Measurements from ENCODE around the gene IL17C. TPM values are rescaled to one million over a fixed set of nuclear protein-coding genes. Genes with fewer than 3 reads are reported as not detected.
"Not testable (repeated sequence)": the region's sequence is repeated elsewhere in the genome, so short reads cannot be mapped to it uniquely, and the experiment has no call there.

IL17C gene
- total and polyA plus RNA-seq, 2 experiments from 2014 or later: not detected

GRCh38 chr16:88602091-88602490, 36.3 kb upstream of the IL17C start:
- Histone ChIP-seq H3K4me3 (no peak overlapping the region), H3K27me3 (no peaks in the 10 kb centered on the region), H3K4me1 (ENCODE audit: low read depth) (no peaks in the 10 kb centered on the region), H3K27ac (no peak overlapping the region), H3K9me3 (ENCODE audit: low read depth) (no peaks in the 10 kb centered on the region), H3K36me3 (peaks cover 31% of the 10 kb centered on the region)
- no peak for DNase-seq (ENCODE audit: low read depth in 1 of 2, low spot score in 1 of 2)
- TF ChIP-seq, protein P1, sequence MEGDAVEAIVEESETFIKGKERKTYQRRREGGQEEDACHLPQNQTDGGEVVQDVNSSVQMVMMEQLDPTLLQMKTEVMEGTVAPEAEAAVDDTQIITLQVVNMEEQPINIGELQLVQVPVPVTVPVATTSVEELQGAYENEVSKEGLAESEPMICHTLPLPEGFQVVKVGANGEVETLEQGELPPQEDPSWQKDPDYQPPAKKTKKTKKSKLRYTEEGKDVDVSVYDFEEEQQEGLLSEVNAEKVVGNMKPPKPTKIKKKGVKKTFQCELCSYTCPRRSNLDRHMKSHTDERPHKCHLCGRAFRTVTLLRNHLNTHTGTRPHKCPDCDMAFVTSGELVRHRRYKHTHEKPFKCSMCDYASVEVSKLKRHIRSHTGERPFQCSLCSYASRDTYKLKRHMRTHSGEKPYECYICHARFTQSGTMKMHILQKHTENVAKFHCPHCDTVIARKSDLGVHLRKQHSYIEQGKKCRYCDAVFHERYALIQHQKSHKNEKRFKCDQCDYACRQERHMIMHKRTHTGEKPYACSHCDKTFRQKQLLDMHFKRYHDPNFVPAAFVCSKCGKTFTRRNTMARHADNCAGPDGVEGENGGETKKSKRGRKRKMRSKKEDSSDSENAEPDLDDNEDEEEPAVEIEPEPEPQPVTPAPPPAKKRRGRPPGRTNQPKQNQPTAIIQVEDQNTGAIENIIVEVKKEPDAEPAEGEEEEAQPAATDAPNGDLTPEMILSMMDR (IDR thresholded peaks at IDR 0.05; ENCODE audit: low read depth, low read length): no peak

DNA sequence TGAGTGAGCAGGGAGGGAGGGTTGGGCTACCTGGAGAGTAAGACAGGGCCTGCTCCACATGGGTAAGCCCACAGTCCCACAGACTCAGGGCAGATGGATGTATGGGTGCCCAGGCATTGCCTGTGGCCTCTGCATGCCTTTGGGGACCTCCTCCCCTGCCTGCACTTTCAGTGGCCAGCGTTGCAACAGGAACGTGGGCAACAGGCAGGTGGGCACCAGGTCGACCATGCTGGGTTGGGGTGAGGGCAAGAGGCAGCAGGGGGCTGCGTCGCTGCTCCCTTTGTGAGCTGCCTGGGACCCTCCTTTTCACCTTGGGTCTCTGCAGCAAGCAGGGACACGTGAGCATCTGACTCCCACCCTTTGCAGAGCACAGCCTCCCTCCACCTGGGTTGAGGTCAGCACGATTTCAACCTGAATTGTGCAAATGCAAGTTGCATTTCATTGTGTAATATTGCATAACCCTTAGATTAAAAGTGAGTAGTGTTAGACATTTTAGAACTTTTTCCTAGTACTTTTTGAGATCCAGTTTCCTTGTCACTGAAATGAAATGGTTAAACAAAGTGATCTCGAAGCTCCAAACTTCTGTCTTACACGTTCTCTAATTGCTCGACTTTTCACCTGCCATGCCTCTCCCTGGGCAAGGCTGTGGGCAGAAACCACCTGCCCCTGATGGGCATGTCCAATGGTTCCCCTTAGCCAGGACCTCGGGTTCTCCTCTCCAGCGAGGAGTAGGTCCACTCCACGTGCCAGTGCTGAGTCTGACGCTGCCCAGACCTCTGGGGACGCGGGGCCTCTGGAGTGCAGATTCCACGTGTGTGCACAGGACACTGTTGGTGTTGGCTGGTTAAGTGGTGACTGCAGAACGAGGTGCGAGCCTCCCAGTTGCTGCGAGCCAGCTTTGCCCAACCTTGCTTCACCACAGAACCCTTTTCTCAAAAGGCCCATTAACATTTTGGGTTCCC, 32.9 kb upstream of the IL17C start:
- TF ChIP-seq, protein P1 (IDR thresholded peaks at IDR 0.05; ENCODE audit: low read depth, low read length): no peak
- no peak overlapping the region for H3K27ac ChIP-seq
- H3K27me3 ChIP-seq: no peaks in the 10 kb centered on the region
- peak in 1 of 2 donors; percentile 32 for DNase-seq (ENCODE audit: low read depth in 1 of 2, low spot score in 1 of 2)
- no peaks in the 10 kb centered on the region for H3K4me1 ChIP-seq (ENCODE audit: low read depth)
- no peaks in the 10 kb centered on the region for H3K9me3 ChIP-seq (ENCODE audit: low read depth)
- peaks cover 18% of the 10 kb centered on the region for H3K36me3 ChIP-seq
- H3K4me3 ChIP-seq: no peak overlapping the region

GRCh38 chr16:88606148-88606757, 32.1 kb upstream of the IL17C start:
- no peak overlapping the region for H3K27ac ChIP-seq
- H3K36me3 ChIP-seq: peaks cover 14% of the 10 kb centered on the region
- TF ChIP-seq, protein P1 (IDR thresholded peaks at IDR 0.05; ENCODE audit: low read depth, low read length): no peak
- H3K4me3 ChIP-seq: no peak overlapping the region
- H3K27me3 ChIP-seq: no peaks in the 10 kb centered on the region
- H3K4me1 ChIP-seq (ENCODE audit: low read depth): no peaks in the 10 kb centered on the region
- DNase-seq (ENCODE audit: low read depth in 1 of 2, low spot score in 1 of 2): no peak
- H3K9me3 ChIP-seq (ENCODE audit: low read depth): no peaks in the 10 kb centered on the region

- no peaks in the 10 kb centered on the region for H3K9me3 ChIP-seq (ENCODE audit: low read depth)
- peaks cover 15% of the 10 kb centered on the region for H3K36me3 ChIP-seq
- H3K27me3 ChIP-seq: no peaks in the 10 kb centered on the region
- no peak overlapping the region for H3K27ac ChIP-seq
- H3K4me1 ChIP-seq (ENCODE audit: low read depth): no peaks in the 10 kb centered on the region
- no peak overlapping the region for H3K4me3 ChIP-seq
- DNase-seq (ENCODE audit: low read depth in 1 of 2, low spot score in 1 of 2): no peak
- TF ChIP-seq, protein P1 (IDR thresholded peaks at IDR 0.05; ENCODE audit: low read depth, low read length): no peak
These were observed 30.3 kb upstream of the IL17C start for GRCh38 chr16:88608076-88608475.

DNA sequence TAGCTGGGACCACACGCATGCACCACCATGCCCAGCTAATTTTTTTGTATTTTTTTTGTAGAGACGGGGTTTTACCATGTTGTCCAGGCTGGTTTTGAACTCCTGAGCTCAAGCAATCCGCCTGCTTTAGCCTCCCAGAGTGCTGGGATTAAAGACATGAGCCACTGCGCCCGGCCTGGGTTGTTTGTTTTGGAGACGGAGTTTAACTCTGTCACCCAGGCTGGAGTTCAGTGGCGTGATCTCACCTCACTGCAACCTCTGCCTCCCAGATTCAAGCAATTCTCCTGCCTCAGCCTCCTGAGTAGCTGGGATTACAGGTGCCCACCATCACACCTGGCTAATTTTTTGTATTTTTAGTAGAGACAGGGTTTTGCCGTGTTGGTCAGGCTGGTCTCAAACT, 28.9 kb upstream of the IL17C start:
- H3K27me3 ChIP-seq; H3K4me1 ChIP-seq (ENCODE audit: low read depth); H3K27ac ChIP-seq; DNase-seq (ENCODE audit: low read depth in 1 of 2, low spot score in 1 of 2); H3K4me3 ChIP-seq; H3K9me3 ChIP-seq (ENCODE audit: low read depth): not testable (repeated sequence)
- peaks cover 15% of the 10 kb centered on the region for H3K36me3 ChIP-seq

- peaks cover 15% of the 10 kb centered on the region for H3K36me3 ChIP-seq
- H3K4me1 ChIP-seq (ENCODE audit: low read depth): no peaks in the 10 kb centered on the region
- DNase-seq (ENCODE audit: low read depth in 1 of 2, low spot score in 1 of 2): no peak
- H3K27ac ChIP-seq: no peak overlapping the region
- TF ChIP-seq, protein P1 (IDR thresholded peaks at IDR 0.05; ENCODE audit: low read depth, low read length): no peak
- no peaks in the 10 kb centered on the region for H3K27me3 ChIP-seq
- no peak overlapping the region for H3K4me3 ChIP-seq
- no peaks in the 10 kb centered on the region for H3K9me3 ChIP-seq (ENCODE audit: low read depth)
These were observed 28.3 kb upstream of the IL17C start for GRCh38 chr16:88610080-88610479.

Data from cardiac muscle cell (in vitro differentiated cells and primary cell).